WTC11 (cell line): ENCODE data around the gene EEFSEC. TPM values are rescaled to one million over a fixed set of nuclear protein-coding genes. Genes with fewer than 3 reads are reported as not detected.

Source experiments
- CREB1 ChIP-seq: sonication (generic); formaldehyde crosslinking; IDR thresholded peaks from 2 replicates; pipeline ENCODE4 v1.8.0; 2023; ENCODE audit warnings: mild to moderate bottlenecking, missing genetic modification reagents
- ELF4 ChIP-seq: sonication (generic); formaldehyde crosslinking; IDR thresholded peaks from 2 replicates; pipeline ENCODE4 v1.8.1; 2022; ENCODE audit warnings: low read depth, mild to moderate bottlenecking, moderate library complexity, missing genetic modification reagents
- ETV6 ChIP-seq: sonication (generic); formaldehyde crosslinking; IDR thresholded peaks from 2 replicates; pipeline ENCODE4 v1.8.1; 2022; ENCODE audit warnings: mild to moderate bottlenecking, missing genetic modification reagents
- GTF2I ChIP-seq: fragments of 250-450 bp; sonication (Bioruptor Pico); conservative IDR thresholded peaks from 2 replicates; pipeline ENCODE4 v1.4.0; 2021; ENCODE audit warnings: mild to moderate bottlenecking
- HMGA2 ChIP-seq: fragments of 250-450 bp; sonication (Bioruptor Pico); IDR thresholded peaks from 2 replicates; pipeline ENCODE4 v1.4.0; 2021; ENCODE audit warnings: mild to moderate bottlenecking, moderate library complexity
- IRF2 ChIP-seq: sonication (generic); formaldehyde crosslinking; IDR thresholded peaks from 2 replicates; pipeline ENCODE4 v1.8.0; 2022; ENCODE audit warnings: low read depth, missing genetic modification reagents, borderline replicate concordance
- KAT7 ChIP-seq: sonication (generic); formaldehyde crosslinking; IDR thresholded peaks from 2 replicates; pipeline ENCODE4 v1.8.1; 2023; ENCODE audit warnings: missing genetic modification reagents, mild to moderate bottlenecking, borderline replicate concordance
- NFYB ChIP-seq: sonication (generic); formaldehyde crosslinking; conservative IDR thresholded peaks from 2 replicates; pipeline ENCODE4 v1.8.0; 2022; ENCODE audit warnings: low read depth, missing genetic modification reagents
- NR2C2 ChIP-seq: sonication (generic); formaldehyde crosslinking; IDR thresholded peaks from 2 replicates; pipeline ENCODE4 v1.8.0; 2022; ENCODE audit warnings: mild to moderate bottlenecking, missing genetic modification reagents
- OVOL2 ChIP-seq: fragments of 250-450 bp; sonication (Bioruptor Pico); IDR thresholded peaks from 2 replicates; pipeline ENCODE4 v1.9.0; 2021; ENCODE audit warnings: mild to moderate bottlenecking, borderline replicate concordance
- SMAD4 ChIP-seq: sonication (generic); formaldehyde crosslinking; IDR thresholded peaks from 2 replicates; pipeline ENCODE4 v1.8.0; 2022; ENCODE audit warnings: mild to moderate bottlenecking, missing genetic modification reagents
- TEAD4 ChIP-seq: sonication (generic); formaldehyde crosslinking; IDR thresholded peaks from 2 replicates; pipeline ENCODE4 v1.8.0; 2022; ENCODE audit warnings: mild to moderate bottlenecking, missing genetic modification reagents
- ZNF121 ChIP-seq: sonication (generic); formaldehyde crosslinking; IDR thresholded peaks from 2 replicates; pipeline ENCODE4 v1.8.0; 2023; ENCODE audit warnings: missing genetic modification reagents
- ZNF138 ChIP-seq: sonication (generic); formaldehyde crosslinking; conservative IDR thresholded peaks from 2 replicates; pipeline ENCODE4 v1.8.1; 2022; ENCODE audit warnings: mild to moderate bottlenecking, moderate library complexity, missing genetic modification reagents
- ZNF232 ChIP-seq: sonication (generic); formaldehyde crosslinking; IDR thresholded peaks from 2 replicates; pipeline ENCODE4 v1.8.0; 2022; ENCODE audit warnings: mild to moderate bottlenecking, missing genetic modification reagents
- ZNF263 ChIP-seq: sonication (generic); formaldehyde crosslinking; IDR thresholded peaks from 2 replicates; pipeline ENCODE4 v1.8.1; 2022; ENCODE audit warnings: low read depth, mild to moderate bottlenecking, moderate library complexity, missing genetic modification reagents
- ZNF317 ChIP-seq: sonication (generic); formaldehyde crosslinking; IDR thresholded peaks from 2 replicates; pipeline ENCODE4 v1.8.1; 2023; ENCODE audit warnings: low read depth, mild to moderate bottlenecking, moderate library complexity, missing genetic modification reagents, borderline replicate concordance
- total RNA-seq: library from RNA; stranded (reverse); gene quantifications from 3 replicates; pipeline ENCODE4 v1.2.3, GENCODE V29; 2021
- TF ChIP-seq, protein P1 (sequence below): sonication (generic); formaldehyde crosslinking; IDR thresholded peaks from 2 replicates; pipeline ENCODE4 v1.8.1; 2023; ENCODE audit warnings: mild to moderate bottlenecking, missing genetic modification reagents, moderate library complexity
- TF ChIP-seq, protein P2 (sequence below): sonication (generic); formaldehyde crosslinking; IDR thresholded peaks from 2 replicates; pipeline ENCODE4 v1.8.1; 2023; ENCODE audit warnings: mild to moderate bottlenecking, moderate library complexity, missing genetic modification reagents
- TF ChIP-seq, protein P3 (sequence below): sonication (generic); formaldehyde crosslinking; IDR thresholded peaks from 2 replicates; pipeline ENCODE4 v1.8.0; 2023; ENCODE audit warnings: mild to moderate bottlenecking, missing genetic modification reagents
- TF ChIP-seq, protein P4 (sequence below): sonication (generic); formaldehyde crosslinking; conservative IDR thresholded peaks from 2 replicates; pipeline ENCODE4 v1.8.1; 2022; ENCODE audit warnings: mild to moderate bottlenecking, missing genetic modification reagents
- TF ChIP-seq, protein P5 (sequence below): sonication (generic); formaldehyde crosslinking; IDR thresholded peaks from 2 replicates; pipeline ENCODE4 v1.8.0; 2023; ENCODE audit warnings: missing genetic modification reagents
- TF ChIP-seq, protein P6 (sequence below): sonication (generic); formaldehyde crosslinking; IDR thresholded peaks from 2 replicates; pipeline ENCODE4 v1.8.1; 2023; ENCODE audit warnings: mild to moderate bottlenecking, missing genetic modification reagents
- TF ChIP-seq, protein P7 (sequence below): fragments of 250-450 bp; sonication (Bioruptor Pico); IDR thresholded peaks from 2 replicates; pipeline ENCODE4 v1.9.0; 2021; ENCODE audit warnings: mild to moderate bottlenecking
- TF ChIP-seq, protein P8 (sequence below): fragments of 250-450 bp; sonication (Bioruptor Pico); IDR thresholded peaks from 2 replicates; pipeline ENCODE4 v1.8.0; 2021; ENCODE audit warnings: mild to moderate bottlenecking
- TF ChIP-seq, protein P9 (sequence below): sonication (generic); formaldehyde crosslinking; IDR thresholded peaks from 2 replicates; pipeline ENCODE4 v1.8.0; 2022; ENCODE audit warnings: mild to moderate bottlenecking, missing genetic modification reagents
- TF ChIP-seq, protein P10 (sequence below): sonication (generic); formaldehyde crosslinking; IDR thresholded peaks from 2 replicates; pipeline ENCODE4 v1.8.1; 2022; ENCODE audit warnings: mild to moderate bottlenecking, missing genetic modification reagents, moderate library complexity, borderline replicate concordance

Gene EEFSEC
- total RNA-seq, 1 experiment from 2014 or later: 13.7 TPM

DNA sequence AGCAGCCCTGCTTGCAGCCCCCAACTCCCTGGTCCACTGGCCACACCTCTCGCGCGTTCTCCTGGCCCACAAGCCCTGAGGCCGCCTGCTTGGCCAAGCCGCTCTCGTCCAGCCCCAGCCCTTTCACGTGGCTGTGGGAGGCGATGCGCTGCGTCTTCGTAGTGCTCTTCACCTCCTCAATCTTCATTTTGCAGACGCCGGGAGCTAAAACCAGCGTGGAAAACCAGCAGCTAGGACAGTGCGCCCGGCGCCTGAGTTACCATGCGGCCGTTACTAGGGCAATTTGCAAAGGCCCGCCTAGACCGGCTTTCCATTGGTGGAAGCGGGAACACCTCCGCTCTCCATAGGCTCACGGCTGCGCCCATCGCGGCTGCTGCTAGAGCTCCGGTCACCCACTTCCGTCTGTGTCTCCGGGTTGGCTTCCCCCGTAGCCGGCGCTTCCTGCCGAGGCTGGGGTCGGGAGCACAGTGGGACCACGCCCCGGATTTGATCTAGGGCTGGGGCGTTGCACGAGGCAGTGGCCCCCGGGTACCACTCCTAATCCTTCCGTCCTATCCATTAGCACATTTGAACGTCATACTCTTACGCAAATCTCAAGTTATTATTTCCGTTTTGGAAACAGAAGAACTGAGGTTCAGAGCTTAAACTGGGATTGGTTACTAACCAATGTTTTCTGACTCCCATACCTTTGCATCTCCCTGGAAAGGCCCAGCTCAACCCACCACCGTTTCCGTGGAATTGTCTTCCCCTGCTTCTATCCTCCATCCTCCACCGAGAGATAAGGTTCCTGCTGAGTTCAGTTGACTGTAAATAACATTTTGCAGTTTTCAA, 29.5 kb upstream of the EEFSEC start, which contains the start of gene RUVBL1 (continued):
- TF ChIP-seq HMGA2 (no peak), CREB1 (CRISPR knock-in tag) (peak; percentile 48; the same call in 1 of the 2 replicates), NR2C2 (peak; percentile 88), ZNF121 (no peak), OVOL2 (CRISPR knock-in tag) (no peak), NFYB (CRISPR knock-in tag) (peak; percentile 94), ETV6 (CRISPR knock-in tag) (peak; percentile 62; the same call in 1 of the 2 replicates), ZNF317 (CRISPR knock-in tag) (no peak), ZNF232 (peak; percentile 68; the same call in 1 of the 2 replicates), SMAD4 (CRISPR knock-in tag) (no peak), GTF2I (CRISPR knock-in tag) (no peak), IRF2 (no peak), ZNF263 (CRISPR knock-in tag) (no peak), TEAD4 (CRISPR knock-in tag) (no peak), KAT7 (CRISPR knock-in tag) (no peak), ZNF138 (CRISPR knock-in tag) (no peak), ELF4 (no peak)
- TF ChIP-seq, protein P1, sequence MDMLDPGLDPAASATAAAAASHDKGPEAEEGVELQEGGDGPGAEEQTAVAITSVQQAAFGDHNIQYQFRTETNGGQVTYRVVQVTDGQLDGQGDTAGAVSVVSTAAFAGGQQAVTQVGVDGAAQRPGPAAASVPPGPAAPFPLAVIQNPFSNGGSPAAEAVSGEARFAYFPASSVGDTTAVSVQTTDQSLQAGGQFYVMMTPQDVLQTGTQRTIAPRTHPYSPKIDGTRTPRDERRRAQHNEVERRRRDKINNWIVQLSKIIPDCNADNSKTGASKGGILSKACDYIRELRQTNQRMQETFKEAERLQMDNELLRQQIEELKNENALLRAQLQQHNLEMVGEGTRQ (CRISPR knock-in tag): no peak
- TF ChIP-seq, protein P2, sequence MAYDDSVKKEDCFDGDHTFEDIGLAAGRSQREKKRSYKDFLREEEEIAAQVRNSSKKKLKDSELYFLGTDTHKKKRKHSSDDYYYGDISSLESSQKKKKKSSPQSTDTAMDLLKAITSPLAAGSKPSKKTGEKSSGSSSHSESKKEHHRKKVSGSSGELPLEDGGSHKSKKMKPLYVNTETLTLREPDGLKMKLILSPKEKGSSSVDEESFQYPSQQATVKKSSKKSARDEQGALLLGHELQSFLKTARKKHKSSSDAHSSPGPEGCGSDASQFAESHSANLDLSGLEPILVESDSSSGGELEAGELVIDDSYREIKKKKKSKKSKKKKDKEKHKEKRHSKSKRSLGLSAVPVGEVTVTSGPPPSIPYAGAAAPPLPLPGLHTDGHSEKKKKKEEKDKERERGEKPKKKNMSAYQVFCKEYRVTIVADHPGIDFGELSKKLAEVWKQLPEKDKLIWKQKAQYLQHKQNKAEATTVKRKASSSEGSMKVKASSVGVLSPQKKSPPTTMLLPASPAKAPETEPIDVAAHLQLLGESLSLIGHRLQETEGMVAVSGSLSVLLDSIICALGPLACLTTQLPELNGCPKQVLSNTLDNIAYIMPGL (CRISPR knock-in tag): 0 out of 2 replicates have a peak, but pooled peaks have one; percentile 33
- TF ChIP-seq, protein P3, sequence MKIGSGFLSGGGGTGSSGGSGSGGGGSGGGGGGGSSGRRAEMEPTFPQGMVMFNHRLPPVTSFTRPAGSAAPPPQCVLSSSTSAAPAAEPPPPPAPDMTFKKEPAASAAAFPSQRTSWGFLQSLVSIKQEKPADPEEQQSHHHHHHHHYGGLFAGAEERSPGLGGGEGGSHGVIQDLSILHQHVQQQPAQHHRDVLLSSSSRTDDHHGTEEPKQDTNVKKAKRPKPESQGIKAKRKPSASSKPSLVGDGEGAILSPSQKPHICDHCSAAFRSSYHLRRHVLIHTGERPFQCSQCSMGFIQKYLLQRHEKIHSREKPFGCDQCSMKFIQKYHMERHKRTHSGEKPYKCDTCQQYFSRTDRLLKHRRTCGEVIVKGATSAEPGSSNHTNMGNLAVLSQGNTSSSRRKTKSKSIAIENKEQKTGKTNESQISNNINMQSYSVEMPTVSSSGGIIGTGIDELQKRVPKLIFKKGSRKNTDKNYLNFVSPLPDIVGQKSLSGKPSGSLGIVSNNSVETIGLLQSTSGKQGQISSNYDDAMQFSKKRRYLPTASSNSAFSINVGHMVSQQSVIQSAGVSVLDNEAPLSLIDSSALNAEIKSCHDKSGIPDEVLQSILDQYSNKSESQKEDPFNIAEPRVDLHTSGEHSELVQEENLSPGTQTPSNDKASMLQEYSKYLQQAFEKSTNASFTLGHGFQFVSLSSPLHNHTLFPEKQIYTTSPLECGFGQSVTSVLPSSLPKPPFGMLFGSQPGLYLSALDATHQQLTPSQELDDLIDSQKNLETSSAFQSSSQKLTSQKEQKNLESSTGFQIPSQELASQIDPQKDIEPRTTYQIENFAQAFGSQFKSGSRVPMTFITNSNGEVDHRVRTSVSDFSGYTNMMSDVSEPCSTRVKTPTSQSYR (CRISPR knock-in tag): 0 out of 2 replicates have a peak, but pooled peaks have one; percentile 26
- TF ChIP-seq, protein P4, sequence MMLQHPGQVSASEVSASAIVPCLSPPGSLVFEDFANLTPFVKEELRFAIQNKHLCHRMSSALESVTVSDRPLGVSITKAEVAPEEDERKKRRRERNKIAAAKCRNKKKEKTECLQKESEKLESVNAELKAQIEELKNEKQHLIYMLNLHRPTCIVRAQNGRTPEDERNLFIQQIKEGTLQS (CRISPR knock-in tag): no peak
- TF ChIP-seq, protein P5, sequence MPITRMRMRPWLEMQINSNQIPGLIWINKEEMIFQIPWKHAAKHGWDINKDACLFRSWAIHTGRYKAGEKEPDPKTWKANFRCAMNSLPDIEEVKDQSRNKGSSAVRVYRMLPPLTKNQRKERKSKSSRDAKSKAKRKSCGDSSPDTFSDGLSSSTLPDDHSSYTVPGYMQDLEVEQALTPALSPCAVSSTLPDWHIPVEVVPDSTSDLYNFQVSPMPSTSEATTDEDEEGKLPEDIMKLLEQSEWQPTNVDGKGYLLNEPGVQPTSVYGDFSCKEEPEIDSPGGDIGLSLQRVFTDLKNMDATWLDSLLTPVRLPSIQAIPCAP (CRISPR knock-in tag): no peak
- TF ChIP-seq, protein P6, sequence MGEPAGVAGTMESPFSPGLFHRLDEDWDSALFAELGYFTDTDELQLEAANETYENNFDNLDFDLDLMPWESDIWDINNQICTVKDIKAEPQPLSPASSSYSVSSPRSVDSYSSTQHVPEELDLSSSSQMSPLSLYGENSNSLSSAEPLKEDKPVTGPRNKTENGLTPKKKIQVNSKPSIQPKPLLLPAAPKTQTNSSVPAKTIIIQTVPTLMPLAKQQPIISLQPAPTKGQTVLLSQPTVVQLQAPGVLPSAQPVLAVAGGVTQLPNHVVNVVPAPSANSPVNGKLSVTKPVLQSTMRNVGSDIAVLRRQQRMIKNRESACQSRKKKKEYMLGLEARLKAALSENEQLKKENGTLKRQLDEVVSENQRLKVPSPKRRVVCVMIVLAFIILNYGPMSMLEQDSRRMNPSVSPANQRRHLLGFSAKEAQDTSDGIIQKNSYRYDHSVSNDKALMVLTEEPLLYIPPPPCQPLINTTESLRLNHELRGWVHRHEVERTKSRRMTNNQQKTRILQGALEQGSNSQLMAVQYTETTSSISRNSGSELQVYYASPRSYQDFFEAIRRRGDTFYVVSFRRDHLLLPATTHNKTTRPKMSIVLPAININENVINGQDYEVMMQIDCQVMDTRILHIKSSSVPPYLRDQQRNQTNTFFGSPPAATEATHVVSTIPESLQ (CRISPR knock-in tag): no peak
- TF ChIP-seq, protein P7, sequence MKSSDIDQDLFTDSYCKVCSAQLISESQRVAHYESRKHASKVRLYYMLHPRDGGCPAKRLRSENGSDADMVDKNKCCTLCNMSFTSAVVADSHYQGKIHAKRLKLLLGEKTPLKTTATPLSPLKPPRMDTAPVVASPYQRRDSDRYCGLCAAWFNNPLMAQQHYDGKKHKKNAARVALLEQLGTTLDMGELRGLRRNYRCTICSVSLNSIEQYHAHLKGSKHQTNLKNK (CRISPR knock-in tag): no peak
- TF ChIP-seq, protein P8, sequence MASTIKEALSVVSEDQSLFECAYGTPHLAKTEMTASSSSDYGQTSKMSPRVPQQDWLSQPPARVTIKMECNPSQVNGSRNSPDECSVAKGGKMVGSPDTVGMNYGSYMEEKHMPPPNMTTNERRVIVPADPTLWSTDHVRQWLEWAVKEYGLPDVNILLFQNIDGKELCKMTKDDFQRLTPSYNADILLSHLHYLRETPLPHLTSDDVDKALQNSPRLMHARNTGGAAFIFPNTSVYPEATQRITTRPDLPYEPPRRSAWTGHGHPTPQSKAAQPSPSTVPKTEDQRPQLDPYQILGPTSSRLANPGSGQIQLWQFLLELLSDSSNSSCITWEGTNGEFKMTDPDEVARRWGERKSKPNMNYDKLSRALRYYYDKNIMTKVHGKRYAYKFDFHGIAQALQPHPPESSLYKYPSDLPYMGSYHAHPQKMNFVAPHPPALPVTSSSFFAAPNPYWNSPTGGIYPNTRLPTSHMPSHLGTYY (CRISPR knock-in tag): no peak
- TF ChIP-seq, protein P9, sequence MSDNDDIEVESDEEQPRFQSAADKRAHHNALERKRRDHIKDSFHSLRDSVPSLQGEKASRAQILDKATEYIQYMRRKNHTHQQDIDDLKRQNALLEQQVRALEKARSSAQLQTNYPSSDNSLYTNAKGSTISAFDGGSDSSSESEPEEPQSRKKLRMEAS (CRISPR knock-in tag): peak; percentile 87
- TF ChIP-seq, protein P10, sequence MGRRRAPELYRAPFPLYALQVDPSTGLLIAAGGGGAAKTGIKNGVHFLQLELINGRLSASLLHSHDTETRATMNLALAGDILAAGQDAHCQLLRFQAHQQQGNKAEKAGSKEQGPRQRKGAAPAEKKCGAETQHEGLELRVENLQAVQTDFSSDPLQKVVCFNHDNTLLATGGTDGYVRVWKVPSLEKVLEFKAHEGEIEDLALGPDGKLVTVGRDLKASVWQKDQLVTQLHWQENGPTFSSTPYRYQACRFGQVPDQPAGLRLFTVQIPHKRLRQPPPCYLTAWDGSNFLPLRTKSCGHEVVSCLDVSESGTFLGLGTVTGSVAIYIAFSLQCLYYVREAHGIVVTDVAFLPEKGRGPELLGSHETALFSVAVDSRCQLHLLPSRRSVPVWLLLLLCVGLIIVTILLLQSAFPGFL: no peak
